Measurements from ENCODE around the gene TMEM247. TPM values are rescaled to one million over a fixed set of nuclear protein-coding genes. Genes with fewer than 3 reads are reported as not detected.

TMEM247 gene
- polyA plus RNA-seq, 1 of the 3 experiments (the other 2 are of a cell fraction) = not detected

- whole genome bisulfite sequencing (ENCODE audit: low lambda C conversion rate) = 72% methylated on average over 3 of the region's 3 CpGs
- Histone ChIP-seq H4K20me1 (ENCODE audit: insufficient read depth) (no peaks in the 10 kb centered on the region), H3F3A (replicated peaks; ENCODE audit: insufficient read depth) (no peaks in the 10 kb centered on the region), H3K36me3 (replicated peaks in 1 of 2; ENCODE audit: control insufficient read depth in 1 of 2, insufficient read depth in 2 of 2, low read length in 1 of 2) (no peaks in the 10 kb centered on the region), H2AFZ (ENCODE audit: low read depth) (no peak overlapping the region), H3K9me2 (no peaks in the 10 kb centered on the region), H3K4me3 (ENCODE audit: low read depth in 2 of 2, low read length in 1 of 2) (no peak overlapping the region), H3K79me2 (ENCODE audit: insufficient read depth) (no peaks in the 10 kb centered on the region), H3K4me2 (no peak overlapping the region), H3K9ac (no peak overlapping the region), H3K27me3 (ENCODE audit: insufficient read depth) (no peaks in the 10 kb centered on the region), H3K9me3 (no peaks in the 10 kb centered on the region), H3K4me1 (ENCODE audit: control insufficient read depth in 1 of 2, insufficient read depth in 2 of 2, low read depth in 1 of 2, low read length in 1 of 2) (no peaks in the 10 kb centered on the region; a peak in 1 of 4 replicates), H3K27ac (ENCODE audit: low read depth in 2 of 2, low read length in 1 of 2) (no peak overlapping the region)
- no peak for TF ChIP-seq GABPA (IDR thresholded peaks at IDR 0.05; ENCODE audit: low read depth)
- TF ChIP-seq YY1 (IDR thresholded peaks at IDR 0.05; ENCODE audit: low read depth) = no peak
- TF ChIP-seq POLR2AphosphoS5 (IDR thresholded peaks at IDR 0.05; ENCODE audit: low read depth, low read length) = no peak
- no peak for DNase-seq
- ChIA-PET CTCF (interaction anchor here (1.2 to 1.4 kb wide), 2 partner anchors 34 to 152 kb away, joined by 4 read pairs; no protein-coding TSS in a partner anchor), POLR2A (interaction anchor here (1.0 kb wide), 1 partner anchor 34 kb away, joined by 4 read pairs; no protein-coding TSS in a partner anchor)
Observed at GRCh38 chr2:46505472-46505783, 26.1 kb downstream of the TMEM247 start.

GRCh38 chr2:46506131-46506706, 26.9 kb downstream of the TMEM247 start:
- TF ChIP-seq RFX5 (IDR thresholded peaks at IDR 0.05; ENCODE audit: low read length) (no peak), YY1 (IDR thresholded peaks at IDR 0.05; ENCODE audit: low read depth) (no peak), NFIC (IDR thresholded peaks at IDR 0.05; ENCODE audit: borderline replicate concordance) (no peak), RCOR1 (IDR thresholded peaks at IDR 0.05; ENCODE audit: low read length) (no peak), TEAD4 (IDR thresholded peaks at IDR 0.05; ENCODE audit: borderline replicate concordance, insufficient read depth) (no peak), MXI1 (IDR thresholded peaks at IDR 0.05; ENCODE audit: low read depth, low read length) (no peak), GATA2 (CRISPR knock-in tag; IDR thresholded peaks at IDR 0.05) (no peak), POLR2AphosphoS5 (IDR thresholded peaks at IDR 0.05; ENCODE audit: low read depth, low read length) (no peak)
- POLR2A ChIA-PET = no interaction called here
- Histone ChIP-seq H3K4me3 (ENCODE audit: low read depth in 2 of 2, low read length in 1 of 2) (no peak overlapping the region), H4K20me1 (ENCODE audit: insufficient read depth) (no peaks in the 10 kb centered on the region), H3K9ac (no peak overlapping the region), H2AFZ (ENCODE audit: low read depth) (no peak overlapping the region), H3K79me2 (ENCODE audit: insufficient read depth) (no peaks in the 10 kb centered on the region), H3K4me1 (ENCODE audit: control insufficient read depth in 1 of 2, insufficient read depth in 2 of 2, low read depth in 1 of 2, low read length in 1 of 2) (no peaks in the 10 kb centered on the region), H3K9me2 (no peaks in the 10 kb centered on the region), H3F3A (replicated peaks; ENCODE audit: insufficient read depth) (no peaks in the 10 kb centered on the region), H3K9me3 (no peaks in the 10 kb centered on the region), H3K27ac (ENCODE audit: low read depth in 2 of 2, low read length in 1 of 2) (no peak overlapping the region), H3K4me2 (no peak overlapping the region), H3K27me3 (ENCODE audit: insufficient read depth) (no peaks in the 10 kb centered on the region), H3K36me3 (replicated peaks in 1 of 2; ENCODE audit: control insufficient read depth in 1 of 2, insufficient read depth in 2 of 2, low read length in 1 of 2) (no peaks in the 10 kb centered on the region)
- CTCF ChIA-PET = interaction anchor here (0.9 to 1.5 kb wide), 5 partner anchors 19 to 151 kb away, joined by 3 to 4 read pairs (median 4); no protein-coding TSS in a partner anchor
- DNase-seq = no peak
- 68% methylated on average over 6 of the region's 6 CpGs for WGBS (ENCODE audit: low lambda C conversion rate)

GRCh38 chr2:46508312-46508711, 28.9 kb downstream of the TMEM247 start:
- no peaks in the 10 kb centered on the region for H3K9me2 ChIP-seq
- CTCF ChIA-PET = interaction anchor here (1.4 to 1.9 kb wide), 2 partner anchors 10 to 142 kb away, joined by 3 to 4 read pairs; no protein-coding TSS in a partner anchor
- no peak overlapping the region for H3K4me2 ChIP-seq
- POLR2A ChIA-PET = no interaction called here
- no peak overlapping the region for H3K9ac ChIP-seq
- no peaks in the 10 kb centered on the region for H3K9me3 ChIP-seq
- H3K4me1 ChIP-seq (ENCODE audit: control insufficient read depth in 1 of 2, insufficient read depth in 2 of 2, low read depth in 1 of 2, low read length in 1 of 2) = no peaks in the 10 kb centered on the region
- no peaks in the 10 kb centered on the region for H3F3A ChIP-seq (replicated peaks; ENCODE audit: insufficient read depth)
- H3K27ac ChIP-seq (ENCODE audit: low read depth in 2 of 2, low read length in 1 of 2) = no peak overlapping the region
- no peak overlapping the region for H2AFZ ChIP-seq (ENCODE audit: low read depth)
- H4K20me1 ChIP-seq (ENCODE audit: insufficient read depth) = no peaks in the 10 kb centered on the region
- DNase-seq = no peak
- 93% methylated on average over 3 of the region's 3 CpGs for WGBS (ENCODE audit: low lambda C conversion rate)
- no peak overlapping the region for H3K4me3 ChIP-seq (ENCODE audit: low read depth in 2 of 2, low read length in 1 of 2)
- no peaks in the 10 kb centered on the region for H3K36me3 ChIP-seq (replicated peaks in 1 of 2; ENCODE audit: control insufficient read depth in 1 of 2, insufficient read depth in 2 of 2, low read length in 1 of 2)
- H3K27me3 ChIP-seq (ENCODE audit: insufficient read depth) = no peaks in the 10 kb centered on the region
- H3K79me2 ChIP-seq (ENCODE audit: insufficient read depth) = no peaks in the 10 kb centered on the region
- TF ChIP-seq NFIC (IDR thresholded peaks at IDR 0.05; ENCODE audit: borderline replicate concordance) (no peak), YY1 (IDR thresholded peaks at IDR 0.05; ENCODE audit: low read depth) (no peak), USF2 (IDR thresholded peaks at IDR 0.05; ENCODE audit: borderline replicate concordance, low read depth, low read length) (no peak), SIN3A (IDR thresholded peaks at IDR 0.05; ENCODE audit: borderline replicate concordance, low read depth, low read length) (no peak), RXRA (IDR thresholded peaks at IDR 0.05; ENCODE audit: borderline replicate concordance, low read depth) (no peak), TEAD4 (IDR thresholded peaks at IDR 0.05; ENCODE audit: borderline replicate concordance, insufficient read depth) (no peak), FOXM1 (IDR thresholded peaks at IDR 0.05; ENCODE audit: low read depth) (no peak), FOSL2 (IDR thresholded peaks at IDR 0.05; ENCODE audit: borderline replicate concordance, low read depth) (no peak), ELF1 (IDR thresholded peaks at IDR 0.05) (no peak), TCF12 (IDR thresholded peaks at IDR 0.05) (no peak), MXI1 (IDR thresholded peaks at IDR 0.05; ENCODE audit: low read depth, low read length) (no peak), NRF1 (IDR thresholded peaks at IDR 0.05; ENCODE audit: low read depth, low read length) (no peak), PBX3 (IDR thresholded peaks at IDR 0.05) (no peak), RFX5 (IDR thresholded peaks at IDR 0.05; ENCODE audit: low read length) (no peak), JUND (IDR thresholded peaks at IDR 0.05) (no peak), EP300 (IDR thresholded peaks at IDR 0.05; ENCODE audit: borderline replicate concordance in 1 of 2, low read depth in 1 of 2, low read length in 1 of 2) (no peak), EZH2phosphoT487 (IDR thresholded peaks at IDR 0.05; ENCODE audit: borderline replicate concordance, low read depth) (no peak)

Measured in SK-N-SH (cell line).